ENCODE results near the gene EDN3.

Gene EDN3

DNA sequence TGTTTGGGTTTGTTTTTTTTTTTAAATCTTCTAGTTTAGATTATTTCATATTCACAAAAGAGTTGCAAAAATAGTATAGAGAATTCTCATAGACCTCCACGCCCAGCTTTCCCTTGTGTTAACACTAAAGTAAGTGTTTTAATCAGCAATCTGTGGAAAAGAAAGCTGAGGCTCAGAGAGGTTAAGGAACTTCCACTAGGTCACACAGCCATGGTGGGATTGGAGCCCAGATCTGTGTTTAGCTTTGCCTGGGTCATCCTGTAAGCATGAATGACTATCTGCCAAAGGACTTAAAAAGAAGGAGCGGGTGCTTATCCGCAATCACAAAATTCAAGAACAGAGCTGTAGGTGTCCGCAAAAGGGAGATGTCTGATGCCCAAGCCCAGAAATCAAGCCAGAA, 60.5 kb downstream of the EDN3 start:
- DNase-seq (ENCODE audit: low read depth in 2 of 2, low spot score in 1 of 2): no peak

DNA sequence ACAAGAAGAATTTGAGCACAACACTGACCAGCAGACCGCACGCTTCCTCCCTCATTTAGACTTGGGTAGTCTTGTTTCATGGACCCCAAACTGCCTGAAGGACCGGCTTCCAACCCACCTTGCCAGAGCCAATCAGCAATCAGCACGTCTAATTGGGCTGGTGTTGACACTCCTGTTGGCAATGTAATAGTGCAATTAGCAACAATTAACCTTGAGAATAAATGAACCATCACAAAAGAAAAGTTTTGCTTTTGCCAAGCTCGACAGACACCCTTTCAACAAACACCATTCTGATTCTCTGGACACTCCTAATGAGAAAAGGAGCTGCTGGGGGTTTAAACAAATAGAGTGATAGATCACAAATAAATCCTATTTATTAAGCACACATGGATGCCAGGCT, 61.0 kb downstream of the EDN3 start:
- no peak for DNase-seq (ENCODE audit: low read depth in 2 of 2, low spot score in 1 of 2)

GRCh38 chr20:59363101-59363500, 62.7 kb downstream of the EDN3 start:
- DNase-seq (ENCODE audit: low read depth in 2 of 2, low spot score in 1 of 2): no peak

GRCh38 chr20:59364611-59365010, 64.2 kb downstream of the EDN3 start:
- no peak for DNase-seq (ENCODE audit: low read depth in 2 of 2, low spot score in 1 of 2)

DNA sequence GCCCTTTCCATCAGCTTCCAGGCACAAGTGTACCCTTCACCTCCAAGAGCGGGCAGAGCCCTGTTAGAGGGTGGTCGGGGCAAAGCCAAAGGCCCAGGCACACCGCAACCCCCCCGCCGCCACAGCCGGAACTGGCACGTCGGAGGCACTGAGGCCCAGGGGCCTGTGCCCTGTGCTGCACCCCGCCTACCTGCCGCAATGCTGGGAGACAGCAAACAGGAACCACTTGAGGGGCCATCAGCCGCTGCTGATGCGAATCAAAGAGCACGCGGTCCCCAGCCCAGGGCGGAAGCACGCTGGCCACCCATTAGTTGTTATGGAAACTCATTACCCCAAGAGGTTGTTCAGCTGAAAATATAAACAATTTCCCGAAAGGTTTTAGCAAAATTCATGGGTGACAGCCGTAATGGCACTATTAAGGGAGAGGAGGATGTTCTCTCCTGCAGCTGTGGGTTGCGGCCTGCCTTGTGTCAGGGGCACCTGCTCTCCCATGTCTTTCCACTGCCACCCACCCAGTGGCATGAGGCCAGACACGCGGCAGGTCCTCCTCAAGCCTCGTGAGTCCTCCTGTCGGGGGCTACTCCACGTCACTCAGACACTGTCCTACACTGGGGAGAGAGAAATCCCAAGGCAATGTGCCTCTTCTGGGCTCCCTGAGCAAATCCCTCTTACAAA, 65.3 kb downstream of the EDN3 start:
- no peak for DNase-seq (ENCODE audit: low read depth in 2 of 2, low spot score in 1 of 2)

DNA sequence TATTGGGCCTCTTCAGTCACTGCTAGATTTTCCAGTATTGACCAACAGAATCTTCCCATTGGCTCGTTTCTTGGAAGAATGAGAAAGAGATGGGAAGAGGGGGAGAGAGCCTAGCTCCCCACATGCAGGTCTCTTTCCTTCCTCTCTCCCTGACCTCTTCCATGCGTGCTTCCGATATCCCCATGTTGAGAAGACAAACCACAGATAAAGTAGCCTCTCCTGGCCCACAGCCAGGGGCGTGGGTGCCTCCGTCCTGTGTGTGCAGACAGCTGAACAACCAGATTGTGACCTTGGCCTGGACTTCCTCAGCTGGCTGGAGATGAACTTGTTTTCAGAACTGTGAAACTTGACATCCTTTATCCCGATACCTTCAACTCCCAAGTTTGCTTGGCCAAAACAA, 71.0 kb downstream of the EDN3 start:
- no peak for DNase-seq (ENCODE audit: low read depth in 2 of 2, low spot score in 1 of 2)

GRCh38 chr20:59374261-59374660, 73.8 kb downstream of the EDN3 start:
- DNase-seq (ENCODE audit: low read depth in 2 of 2, low spot score in 1 of 2): no peak

GRCh38 chr20:59375541-59375940, 75.1 kb downstream of the EDN3 start:
- DNase-seq (ENCODE audit: low read depth in 2 of 2, low spot score in 1 of 2): no peak

Data from stimulated activated CD8-positive, alpha-beta memory T cell treated with anti-CD3 and anti-CD28 coated beads, Interleukin-4, amount 100 ng/mL, for 1 hour (primary cell).